Rectal smooth muscle tissue (tissue), 1 donor: Measurements from ENCODE around the gene HYPK.
"Not testable (repeated sequence)": the region's sequence is repeated elsewhere in the genome, so short reads cannot be mapped to it uniquely, and the experiment has no call there.

Experiments
- H3K27ac ChIP-seq: one replicate; pipeline ENCODE4 v1.7.0; 2013; ENCODE audit warnings: low read depth, low read length, inconsistent platforms
- H3K27me3 ChIP-seq: one replicate; pipeline ENCODE4 v1.7.0; 2013; ENCODE audit warnings: low read length; ENCODE audit not compliant: control insufficient read depth, insufficient read depth
- H3K36me3 ChIP-seq: one replicate; pipeline ENCODE4 v1.7.0; 2013; ENCODE audit warnings: low read length; ENCODE audit not compliant: control insufficient read depth, insufficient read depth
- H3K4me1 ChIP-seq: one replicate; pipeline ENCODE4 v1.7.0; 2013; ENCODE audit warnings: low read length; ENCODE audit not compliant: control insufficient read depth, insufficient read depth
- H3K4me3 ChIP-seq: one replicate; pipeline ENCODE4 v1.7.0; 2013; ENCODE audit warnings: low read length
- H3K9ac ChIP-seq: one replicate; pipeline ENCODE4 v1.7.0; 2013; ENCODE audit warnings: low read length

HYPK gene

GRCh38 chr15:43829951-43830540, 29.6 kb downstream of the HYPK start:
- not testable (repeated sequence) for H3K27ac ChIP-seq, H3K4me3 ChIP-seq, H3K27me3 ChIP-seq, H3K36me3 ChIP-seq, H3K9ac ChIP-seq, H3K4me1 ChIP-seq

- H3K4me3 ChIP-seq, H3K9ac ChIP-seq, H3K27ac ChIP-seq, H3K4me1 ChIP-seq, H3K36me3 ChIP-seq, H3K27me3 ChIP-seq: not testable (repeated sequence)
These were observed 30.4 kb downstream of the HYPK start for GRCh38 chr15:43830691-43831275.

GRCh38 chr15:43831519-43832052, 31.2 kb downstream of the HYPK start:
- not testable (repeated sequence) for H3K9ac ChIP-seq, H3K27ac ChIP-seq, H3K4me1 ChIP-seq, H3K27me3 ChIP-seq, H3K36me3 ChIP-seq, H3K4me3 ChIP-seq

DNA sequence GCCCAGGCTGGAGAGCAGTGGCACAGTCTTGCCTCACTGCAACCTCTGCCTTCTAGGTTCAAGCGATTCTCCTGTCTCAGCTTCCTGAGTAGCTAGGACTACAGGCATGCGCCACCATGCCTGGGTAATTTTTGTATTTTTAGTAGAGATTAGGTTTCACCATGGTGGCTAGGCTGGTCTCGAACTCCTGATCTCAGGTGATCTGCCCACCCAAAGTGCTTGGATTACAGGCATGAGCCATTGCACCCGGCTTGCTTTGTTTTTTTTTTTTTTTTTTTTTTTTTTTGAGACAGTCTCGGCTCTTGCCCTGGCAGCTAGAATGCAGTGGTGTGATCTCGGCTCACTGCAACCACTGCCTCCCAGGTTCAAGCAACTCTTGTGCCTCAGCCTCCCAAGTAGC, 32.1 kb downstream of the HYPK start:
- not testable (repeated sequence) for H3K9ac ChIP-seq, H3K27me3 ChIP-seq, H3K4me1 ChIP-seq, H3K27ac ChIP-seq, H3K36me3 ChIP-seq, H3K4me3 ChIP-seq

DNA sequence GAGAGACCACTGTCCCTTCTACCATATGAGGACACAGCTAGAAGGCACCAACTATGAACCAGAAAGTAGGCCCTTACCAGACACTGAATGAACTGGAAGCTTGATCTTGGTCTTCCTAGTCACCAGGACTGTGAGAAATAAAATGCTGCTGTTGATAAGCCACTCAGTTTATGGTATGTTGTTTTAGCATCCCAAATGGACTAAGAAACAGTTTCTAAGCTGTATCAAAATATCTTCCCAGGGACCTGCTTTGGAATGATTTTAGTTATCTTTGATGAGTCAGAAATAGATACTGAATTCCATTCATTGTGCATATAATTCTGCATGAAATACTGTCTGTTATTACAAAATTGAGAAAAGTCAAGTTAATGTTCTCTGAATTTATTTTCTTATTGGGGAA, 45.0 kb downstream of the HYPK start:
- no peak overlapping the region for H3K9ac ChIP-seq
- no peak overlapping the region for H3K4me3 ChIP-seq
- no peaks in the 10 kb centered on the region for H3K36me3 ChIP-seq
- H3K27me3 ChIP-seq: no peaks in the 10 kb centered on the region
- no peak overlapping the region for H3K27ac ChIP-seq
- no peaks in the 10 kb centered on the region for H3K4me1 ChIP-seq

GRCh38 chr15:43851251-43851650, 50.9 kb downstream of the HYPK start:
- H3K9ac ChIP-seq: no peak overlapping the region
- H3K27me3 ChIP-seq: no peaks in the 10 kb centered on the region
- no peak overlapping the region for H3K4me3 ChIP-seq
- no peak overlapping the region for H3K27ac ChIP-seq
- no peaks in the 10 kb centered on the region for H3K36me3 ChIP-seq
- no peaks in the 10 kb centered on the region for H3K4me1 ChIP-seq

GRCh38 chr15:43852607-43853006, 52.2 kb downstream of the HYPK start:
- Histone ChIP-seq H3K9ac (no peak overlapping the region), H3K36me3 (no peaks in the 10 kb centered on the region), H3K4me1 (no peaks in the 10 kb centered on the region), H3K4me3 (no peak overlapping the region), H3K27me3 (no peaks in the 10 kb centered on the region), H3K27ac (no peak overlapping the region)
